ENCODE results near the gene XPA.
"Not testable (repeated sequence)": the region's sequence is repeated elsewhere in the genome, so short reads cannot be mapped to it uniquely, and the experiment has no call there.

XPA gene

DNA sequence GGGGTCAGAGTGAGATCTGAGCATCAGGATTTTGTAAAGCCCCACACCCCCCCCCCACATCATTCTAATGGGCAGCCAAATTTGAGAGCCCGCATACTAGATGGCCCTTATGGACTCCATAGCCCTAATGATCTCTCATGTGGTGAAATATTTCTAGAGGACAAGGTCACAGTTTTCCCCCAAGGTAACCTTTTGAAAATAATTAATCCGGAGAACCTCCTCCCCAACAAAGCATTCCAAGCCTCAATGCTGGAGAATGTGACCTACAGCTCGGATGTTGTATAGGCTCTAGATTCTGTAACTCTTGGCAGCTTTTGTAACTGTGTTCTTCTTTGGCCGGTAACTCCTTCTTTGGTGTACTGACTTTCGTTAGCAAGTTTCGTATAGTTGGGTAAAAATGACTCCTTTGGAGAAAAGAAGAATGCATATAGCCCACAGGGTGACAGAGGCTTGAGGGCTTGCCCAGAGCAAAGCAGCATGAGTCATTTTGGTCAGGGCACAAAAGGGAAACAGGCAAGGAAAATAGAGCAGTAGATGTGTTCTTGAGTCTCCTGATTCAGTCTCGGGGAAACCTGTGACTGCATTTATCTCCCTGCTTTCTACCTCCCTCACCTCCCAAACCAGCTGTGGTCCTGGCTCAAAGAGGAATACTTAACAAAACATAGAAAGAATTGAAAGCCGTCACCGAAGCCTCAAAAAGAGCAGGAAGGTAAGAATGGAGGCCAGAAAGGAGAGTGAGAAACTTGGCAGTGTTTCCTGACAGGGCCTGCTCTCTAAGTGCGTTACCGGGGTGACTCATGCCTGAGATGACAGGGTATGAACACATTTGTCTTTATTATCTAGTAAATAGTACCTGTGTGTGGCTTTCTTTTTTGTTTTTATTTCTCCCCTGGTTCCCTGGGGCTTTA lies 6.6 kb upstream of the XPA start:
- H3K4me1 ChIP-seq (ENCODE audit: control insufficient read depth in 1 of 2, insufficient read depth in 2 of 2, low read length in 2 of 2) = peaks cover 3 to 7% of the 10 kb centered on the region in 2 experiments
- no peaks in the 10 kb centered on the region for H3K27me3 ChIP-seq (ENCODE audit: insufficient read depth, low read length)
- H2BK12ac ChIP-seq (ENCODE audit: low read length) = no peak overlapping the region
- H3K18ac ChIP-seq (ENCODE audit: low read length) = no peak overlapping the region
- no peaks in the 10 kb centered on the region for H3K79me2 ChIP-seq (ENCODE audit: control insufficient read depth, insufficient read depth, low read length, poor library complexity)
- no peaks in the 10 kb centered on the region for H3K9me3 ChIP-seq (ENCODE audit: insufficient read depth, low read depth, low read length)
- no peak overlapping the region for H3K14ac ChIP-seq (ENCODE audit: low read length)
- DNase-seq = peak; percentile 58 to 79
- no peak overlapping the region for H3K23ac ChIP-seq (ENCODE audit: low read length)
- H3K4me2 ChIP-seq (ENCODE audit: low read length) = peak overlapping the region; percentile 16
- H3K36me3 ChIP-seq (ENCODE audit: control insufficient read depth in 1 of 2, insufficient read depth in 2 of 2, low read length in 2 of 2) = no peaks in the 10 kb centered on the region
- no CpG with 5 or more reads among the region's 11 CpGs for WGBS (ENCODE audit: extremely low coverage, insufficient coverage, insufficient read length)
- H3K79me1 ChIP-seq (ENCODE audit: low read length) = no peaks in the 10 kb centered on the region
- no peak overlapping the region for H4K12ac ChIP-seq (ENCODE audit: low read depth, low read length)
- no peak overlapping the region for H2BK120ac ChIP-seq (ENCODE audit: insufficient read depth, low read length, poor library complexity)
- H3K27ac ChIP-seq (ENCODE audit: low read depth, low read length) = peak overlapping the region; percentile 16
- H2AFZ ChIP-seq (ENCODE audit: insufficient read depth, low read length, poor library complexity) = no peak overlapping the region
- H2AK5ac ChIP-seq (ENCODE audit: low read length) = no peak overlapping the region
- no peak overlapping the region for H3K9ac ChIP-seq (ENCODE audit: low read length)
- no peak overlapping the region for H3K4me3 ChIP-seq (ENCODE audit: low read depth, low read length)
- no peak overlapping the region for H2BK5ac ChIP-seq (ENCODE audit: low read depth, low read length, poor library complexity)
- no peak overlapping the region for H4K91ac ChIP-seq (ENCODE audit: low read depth, low read length)
- H3K4ac ChIP-seq (ENCODE audit: low read depth, low read length) = no peak overlapping the region
- H4K8ac ChIP-seq (ENCODE audit: low read depth, low read length) = no peak overlapping the region

DNA sequence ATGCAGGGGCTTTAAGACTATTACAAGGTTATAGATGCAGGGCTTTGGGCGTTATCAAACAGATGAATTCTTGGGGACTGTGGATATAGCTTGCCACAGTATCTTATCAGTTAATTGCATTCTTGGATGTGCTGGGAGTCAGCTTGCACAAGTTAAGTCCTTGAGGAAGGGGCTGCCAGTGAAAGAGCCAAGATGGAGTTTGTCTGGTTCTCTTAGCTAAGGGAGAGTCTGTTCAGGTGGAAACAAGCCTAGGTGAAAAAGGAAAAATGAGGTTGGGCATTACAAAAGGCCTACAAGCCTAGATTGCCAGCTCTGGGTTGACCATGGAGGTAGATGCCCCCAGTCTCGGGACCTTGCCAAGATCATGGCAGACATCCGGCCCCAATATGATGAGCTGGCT lies 2.7 kb upstream of the XPA start:
- peak overlapping the region; percentile 19 for H3K4me3 ChIP-seq (ENCODE audit: low read depth, low read length)
- not testable (repeated sequence) for H3K79me1 ChIP-seq (ENCODE audit: low read length); DNase-seq; H4K12ac ChIP-seq (ENCODE audit: low read depth, low read length); H3K23ac ChIP-seq (ENCODE audit: low read length); H4K91ac ChIP-seq (ENCODE audit: low read depth, low read length); H2BK120ac ChIP-seq (ENCODE audit: insufficient read depth, low read length, poor library complexity); H2BK12ac ChIP-seq (ENCODE audit: low read length); H4K8ac ChIP-seq (ENCODE audit: low read depth, low read length); H3K4ac ChIP-seq (ENCODE audit: low read depth, low read length); H2AK5ac ChIP-seq (ENCODE audit: low read length); H3K4me2 ChIP-seq (ENCODE audit: low read length); H3K9me3 ChIP-seq (ENCODE audit: insufficient read depth, low read depth, low read length); H3K27me3 ChIP-seq (ENCODE audit: insufficient read depth, low read length); H3K18ac ChIP-seq (ENCODE audit: low read length); H3K14ac ChIP-seq (ENCODE audit: low read length); H3K27ac ChIP-seq (ENCODE audit: low read depth, low read length); H2AFZ ChIP-seq (ENCODE audit: insufficient read depth, low read length, poor library complexity); H3K79me2 ChIP-seq (ENCODE audit: control insufficient read depth, insufficient read depth, low read length, poor library complexity); H2BK5ac ChIP-seq (ENCODE audit: low read depth, low read length, poor library complexity); H3K36me3 ChIP-seq (ENCODE audit: control insufficient read depth in 1 of 2, insufficient read depth in 2 of 2, low read length in 2 of 2); H3K9ac ChIP-seq (ENCODE audit: low read length)
- WGBS (ENCODE audit: extremely low coverage, insufficient coverage, insufficient read length) = no CpG with 5 or more reads among the region's 3 CpGs
- H3K4me1 ChIP-seq (ENCODE audit: control insufficient read depth in 1 of 2, insufficient read depth in 2 of 2, low read length in 2 of 2) = peaks cover 5 to 12% of the 10 kb centered on the region in 2 experiments

DNA sequence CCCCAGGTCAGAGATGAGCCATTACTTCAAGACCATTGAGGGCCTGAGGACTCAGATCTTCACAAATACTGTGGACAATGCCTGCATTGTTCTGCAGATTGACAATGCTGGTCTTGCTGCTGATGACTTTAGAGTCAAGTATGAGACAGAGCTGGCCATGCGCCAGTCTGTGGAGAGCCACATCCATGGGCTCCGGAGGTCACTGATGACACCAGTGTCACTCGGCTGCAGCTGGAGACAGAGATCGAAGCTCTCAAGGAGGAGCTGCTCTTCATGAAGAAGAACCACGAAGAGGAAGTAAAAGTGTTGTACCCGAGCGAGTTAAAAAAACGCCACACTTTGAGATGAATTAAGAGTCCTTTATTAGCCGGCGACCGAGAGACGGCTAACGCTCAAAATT lies 2.1 kb upstream of the XPA start:
- H4K91ac ChIP-seq (ENCODE audit: low read depth, low read length); H3K23ac ChIP-seq (ENCODE audit: low read length); H3K36me3 ChIP-seq (ENCODE audit: control insufficient read depth in 1 of 2, insufficient read depth in 2 of 2, low read length in 2 of 2); H3K79me1 ChIP-seq (ENCODE audit: low read length); H3K27ac ChIP-seq (ENCODE audit: low read depth, low read length); H2BK5ac ChIP-seq (ENCODE audit: low read depth, low read length, poor library complexity); H4K8ac ChIP-seq (ENCODE audit: low read depth, low read length); H3K18ac ChIP-seq (ENCODE audit: low read length); H2AFZ ChIP-seq (ENCODE audit: insufficient read depth, low read length, poor library complexity); H3K14ac ChIP-seq (ENCODE audit: low read length); H3K4me2 ChIP-seq (ENCODE audit: low read length); H3K79me2 ChIP-seq (ENCODE audit: control insufficient read depth, insufficient read depth, low read length, poor library complexity); H3K4me3 ChIP-seq (ENCODE audit: low read depth, low read length); H2AK5ac ChIP-seq (ENCODE audit: low read length); H2BK120ac ChIP-seq (ENCODE audit: insufficient read depth, low read length, poor library complexity); H3K9ac ChIP-seq (ENCODE audit: low read length); H2BK12ac ChIP-seq (ENCODE audit: low read length); H3K9me3 ChIP-seq (ENCODE audit: insufficient read depth, low read depth, low read length); H3K4ac ChIP-seq (ENCODE audit: low read depth, low read length); H4K12ac ChIP-seq (ENCODE audit: low read depth, low read length); H3K27me3 ChIP-seq (ENCODE audit: insufficient read depth, low read length); DNase-seq: not testable (repeated sequence)
- H3K4me1 ChIP-seq (ENCODE audit: control insufficient read depth in 1 of 2, insufficient read depth in 2 of 2, low read length in 2 of 2) = peaks cover 5 to 12% of the 10 kb centered on the region in 2 experiments
- WGBS (ENCODE audit: extremely low coverage, insufficient coverage, insufficient read length) = no CpG with 5 or more reads among the region's 13 CpGs

DNA sequence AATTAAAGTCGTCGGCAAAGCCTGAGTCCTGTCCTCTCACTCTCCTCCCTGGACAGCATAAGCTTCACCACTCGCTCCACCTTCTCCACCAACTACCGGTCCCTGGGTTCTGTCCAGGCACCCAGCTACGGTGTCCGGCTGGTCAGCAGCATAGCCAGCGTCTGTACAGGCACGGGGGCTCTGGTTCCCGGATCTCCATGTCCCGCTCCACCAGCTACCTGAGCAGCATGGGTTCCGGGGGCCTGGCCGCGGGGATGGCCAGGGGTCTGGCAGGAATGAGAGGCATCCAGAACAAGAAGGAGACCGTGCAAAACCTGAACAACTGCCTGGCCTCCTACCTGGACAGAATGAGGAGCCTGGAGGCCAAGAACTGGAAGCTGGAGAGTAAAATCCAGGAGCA lies 1.7 kb upstream of the XPA start:
- no peak overlapping the region for H2AFZ ChIP-seq (ENCODE audit: insufficient read depth, low read length, poor library complexity)
- H3K18ac ChIP-seq (ENCODE audit: low read length) = no peak overlapping the region
- no peaks in the 10 kb centered on the region for H3K36me3 ChIP-seq (ENCODE audit: control insufficient read depth in 1 of 2, insufficient read depth in 2 of 2, low read length in 2 of 2)

More for the DNA sequence above, 1.7 kb upstream of the XPA start:
- Histone ChIP-seq H3K14ac (ENCODE audit: low read length) (no peak overlapping the region), H2BK12ac (ENCODE audit: low read length) (no peak overlapping the region), H3K27me3 (ENCODE audit: insufficient read depth, low read length) (no peaks in the 10 kb centered on the region), H3K9ac (ENCODE audit: low read length) (no peak overlapping the region), H3K79me1 (ENCODE audit: low read length) (peaks cover 6% of the 10 kb centered on the region), H2AK5ac (ENCODE audit: low read length) (no peak overlapping the region), H3K4ac (ENCODE audit: low read depth, low read length) (no peak overlapping the region), H4K91ac (ENCODE audit: low read depth, low read length) (no peak overlapping the region), H3K4me2 (ENCODE audit: low read length) (no peak overlapping the region), H3K79me2 (ENCODE audit: control insufficient read depth, insufficient read depth, low read length, poor library complexity) (peaks cover 5% of the 10 kb centered on the region), H4K8ac (ENCODE audit: low read depth, low read length) (no peak overlapping the region), H2BK120ac (ENCODE audit: insufficient read depth, low read length, poor library complexity) (no peak overlapping the region), H3K4me1 (ENCODE audit: control insufficient read depth in 1 of 2, insufficient read depth in 2 of 2, low read length in 2 of 2) (peaks cover 5 to 10% of the 10 kb centered on the region in 2 experiments), H2BK5ac (ENCODE audit: low read depth, low read length, poor library complexity) (no peak overlapping the region), H4K12ac (ENCODE audit: low read depth, low read length) (no peak overlapping the region), H3K9me3 (ENCODE audit: insufficient read depth, low read depth, low read length) (no peaks in the 10 kb centered on the region), H3K4me3 (ENCODE audit: low read depth, low read length) (no peak overlapping the region), H3K27ac (ENCODE audit: low read depth, low read length) (no peak overlapping the region), H3K23ac (ENCODE audit: low read length) (no peak overlapping the region)
- DNase-seq = no peak
- no CpG with 5 or more reads among the region's 14 CpGs for WGBS (ENCODE audit: extremely low coverage, insufficient coverage, insufficient read length)

Measured in trophoblast cell (in vitro differentiated cells and primary cell).